Cortex of kidney (tissue), 1 donor: ENCODE data around the gene MCTS1.
A peak's percentile ranks its signal among the peaks of the same experiment; 100 is the strongest.
"Not testable (repeated sequence)": the region's sequence is repeated elsewhere in the genome, so short reads cannot be mapped to it uniquely, and the experiment has no call there.

Source experiments
- DNase-seq: peaks from one replicate; lab custom pipeline; 2025; lab: John Stamatoyannopoulos, UW

MCTS1 gene, protein sequence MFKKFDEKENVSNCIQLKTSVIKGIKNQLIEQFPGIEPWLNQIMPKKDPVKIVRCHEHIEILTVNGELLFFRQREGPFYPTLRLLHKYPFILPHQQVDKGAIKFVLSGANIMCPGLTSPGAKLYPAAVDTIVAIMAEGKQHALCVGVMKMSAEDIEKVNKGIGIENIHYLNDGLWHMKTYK

DNA sequence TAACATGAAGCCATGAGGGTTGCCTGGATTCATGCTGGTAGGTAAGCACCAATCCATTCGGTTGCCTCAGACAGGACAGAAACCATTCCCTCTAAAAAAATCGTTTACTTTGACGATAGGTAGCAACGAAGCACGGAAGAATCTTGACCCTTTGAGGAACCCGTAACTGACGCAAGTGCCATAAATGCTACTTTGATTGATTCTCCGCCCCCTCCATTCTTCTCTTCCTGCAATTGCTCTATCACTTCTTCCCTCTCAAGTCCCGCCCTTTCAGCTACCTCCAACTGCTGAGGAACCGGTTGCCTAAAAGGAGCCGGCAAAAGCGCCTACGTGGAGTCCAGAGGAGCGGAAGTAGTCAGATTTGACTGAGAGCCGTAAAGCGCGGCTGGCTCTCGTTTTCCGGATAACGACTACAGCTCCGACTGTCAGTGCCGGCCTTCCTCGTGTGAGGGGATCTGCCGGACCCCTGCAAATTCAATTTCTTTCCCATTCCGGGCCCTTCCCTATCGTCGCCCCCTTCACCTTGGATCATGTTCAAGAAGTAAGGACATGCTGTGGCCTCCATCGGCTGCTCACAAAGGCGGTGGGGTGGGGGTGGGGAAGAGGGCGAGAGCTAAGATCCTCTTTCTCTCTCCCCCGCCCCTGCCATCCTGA, at the start of gene MCTS1:
Gene MCTS1, plus strand, starts transcription at position 395 of the 654 bp plus-strand sequence. Its CDS starts 136 bp downstream, at position 531.
- DNase-seq: no peak

DNA sequence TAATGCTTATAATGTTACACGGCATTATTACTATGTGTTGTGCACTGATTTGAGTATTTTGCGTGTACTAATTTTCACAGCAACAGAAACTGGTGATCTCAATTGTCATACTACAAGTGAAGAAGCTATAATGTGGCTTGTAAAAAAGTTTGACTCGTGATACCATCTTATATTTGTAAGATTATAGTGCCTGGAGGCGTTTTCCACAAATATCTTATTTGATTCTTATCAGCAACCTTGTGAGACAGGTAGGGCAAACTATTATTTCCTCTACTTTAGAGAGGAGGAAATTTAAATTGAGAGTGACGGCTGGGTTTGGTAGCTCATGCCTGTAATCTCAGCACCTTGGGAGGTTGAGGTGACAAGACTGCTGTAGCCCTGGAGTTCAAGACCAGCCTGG, 47.6 kb upstream of the MCTS1 start:
- DNase-seq: no peak

DNA sequence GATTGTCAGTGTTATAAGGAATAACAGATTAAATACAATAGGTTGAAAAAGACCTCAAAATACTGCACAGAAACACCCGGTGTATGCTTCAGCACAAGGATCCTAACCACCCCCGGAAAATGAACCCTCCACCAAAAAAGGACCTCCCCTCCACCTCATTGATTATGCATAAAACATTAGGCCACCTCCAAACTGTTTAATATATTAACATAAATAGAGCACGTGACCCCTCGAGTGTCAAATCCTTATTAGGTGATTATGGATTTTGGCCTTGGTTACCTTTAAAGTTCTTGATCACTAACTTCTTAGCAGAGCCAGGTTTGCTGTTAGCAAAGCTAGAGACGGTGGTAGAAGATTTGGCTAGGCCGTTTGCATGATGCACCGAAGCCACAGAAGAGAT, 44.1 kb upstream of the MCTS1 start:
- no peak for DNase-seq

DNA sequence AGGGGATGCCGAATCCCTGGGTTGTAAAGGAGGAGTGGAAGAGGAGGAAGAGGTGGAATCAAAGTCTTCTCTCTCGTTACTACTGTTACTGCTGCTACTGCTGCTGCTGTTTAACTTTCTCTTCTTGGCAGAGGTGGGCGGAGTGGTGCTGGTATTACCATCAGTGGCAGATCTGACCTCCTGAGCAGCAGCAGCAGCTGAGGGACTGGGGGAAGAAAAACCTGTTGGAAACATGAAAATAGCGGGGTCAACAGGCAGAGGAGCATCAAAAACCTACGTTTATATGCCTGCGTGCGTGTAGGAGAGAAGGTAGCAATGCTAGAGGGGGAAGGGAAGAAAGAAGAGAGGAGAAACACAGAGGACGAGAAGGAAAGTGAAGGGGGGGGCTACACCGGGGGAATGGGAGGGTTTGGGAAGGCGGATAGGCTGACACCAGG, 43.5 kb upstream of the MCTS1 start:
- DNase-seq: no peak

DNA sequence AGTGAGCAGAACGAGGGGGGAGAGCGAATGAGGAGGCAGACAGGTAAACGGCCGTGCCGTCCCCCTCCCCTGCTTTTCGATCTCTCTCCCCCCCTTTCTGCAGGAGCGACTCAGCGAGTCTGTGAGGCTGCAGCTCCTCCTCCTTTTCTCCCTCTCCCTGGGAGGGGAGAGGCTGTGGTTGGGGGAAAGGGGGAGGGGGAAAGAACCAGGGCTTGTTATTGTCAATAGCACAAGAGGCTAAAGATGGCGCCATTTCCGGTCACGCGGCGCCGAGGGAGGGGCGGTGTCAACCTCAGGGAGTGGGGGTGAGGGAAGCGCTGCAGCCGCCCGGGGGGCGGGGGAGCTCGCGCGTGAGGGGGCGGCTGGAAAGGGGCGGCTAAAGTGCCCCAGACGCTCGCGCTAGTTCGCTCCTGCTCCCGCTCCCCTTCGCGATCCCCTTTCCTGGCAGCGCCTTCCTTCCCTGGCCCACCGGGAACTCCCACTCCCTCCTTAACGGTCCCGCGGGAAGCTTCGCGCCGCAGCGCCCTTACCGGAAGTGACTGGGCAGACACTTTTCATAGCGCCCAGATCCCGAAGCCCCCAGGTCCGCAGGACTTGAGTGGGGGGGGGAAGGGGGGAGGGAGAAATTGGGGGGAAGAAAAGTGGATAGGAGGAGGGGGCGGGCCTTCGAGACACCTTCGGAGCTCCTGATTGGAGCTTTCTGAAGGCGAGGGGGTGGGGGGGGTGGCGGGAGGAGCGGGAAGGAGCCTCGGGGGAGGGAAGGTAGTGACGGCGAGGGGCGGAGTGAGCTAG, 42.9 kb upstream of the MCTS1 start, which contains the start of gene CUL4B:
Gene CUL4B, minus strand, starts transcription at position 121 of the 792 bp plus-strand sequence. CDS start 324 bp downstream, outside the sequence.
- peak; percentile 21 for DNase-seq

DNA sequence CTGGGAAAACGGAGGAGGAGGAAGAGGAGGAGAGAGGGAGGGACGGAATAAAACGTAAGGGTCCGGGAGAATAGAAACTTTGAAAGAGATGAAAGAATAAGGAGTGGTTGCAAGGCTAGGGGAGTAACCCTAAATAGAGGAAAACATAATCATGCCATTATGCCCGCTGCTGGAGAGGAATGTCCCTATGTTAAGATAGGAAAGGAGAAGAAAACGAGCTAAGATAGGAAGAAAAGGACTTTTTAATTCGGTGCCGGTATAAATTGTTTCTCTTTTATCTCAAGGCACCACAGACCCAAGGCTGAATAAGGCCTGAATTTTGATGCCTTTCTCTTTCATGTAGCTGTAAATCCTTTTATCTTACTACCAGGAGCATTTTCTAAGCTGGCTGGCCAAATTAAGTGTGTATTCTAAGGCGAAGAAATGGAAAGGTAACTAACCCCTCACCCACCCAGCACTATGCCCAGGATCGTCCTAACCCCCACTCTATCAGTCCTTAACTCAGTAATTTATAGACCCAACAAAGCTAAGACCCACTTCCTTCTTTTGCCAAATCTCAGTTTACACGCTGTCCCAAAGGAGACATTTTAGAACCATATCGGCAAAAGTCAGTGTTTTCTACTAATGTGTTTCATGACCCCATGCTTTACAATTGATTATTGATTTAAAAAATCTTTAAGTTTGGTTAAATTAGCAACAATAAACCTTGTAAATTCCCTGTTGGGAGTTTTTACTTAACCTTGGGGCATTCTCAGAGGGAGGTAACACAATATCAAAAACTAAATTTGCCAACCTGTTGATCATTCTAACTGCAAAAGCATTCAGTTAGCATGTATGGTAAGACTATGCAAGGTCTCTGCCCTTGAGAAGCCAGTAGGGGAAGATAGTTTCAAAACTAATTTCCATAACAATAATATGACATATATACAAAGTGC, 42.0 kb upstream of the MCTS1 start:
- no peak for DNase-seq

DNA sequence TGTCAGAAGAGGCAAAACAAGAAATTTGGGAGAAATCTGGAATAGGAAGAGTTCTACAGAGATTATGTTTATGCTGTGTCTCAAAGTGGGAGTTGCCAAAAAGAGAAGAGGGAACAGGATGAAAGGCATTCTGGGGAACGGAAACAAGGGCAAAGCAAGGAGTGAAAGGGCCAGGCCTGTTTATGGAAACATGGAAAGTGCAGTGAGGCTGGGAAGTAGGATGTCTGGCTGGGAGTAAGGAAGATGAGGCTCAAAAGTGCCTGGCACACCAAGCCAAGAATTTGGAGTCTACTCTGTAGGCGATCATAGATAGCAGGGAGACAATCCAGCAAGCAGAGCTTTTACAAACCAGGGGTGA, 41.4 kb upstream of the MCTS1 start:
- DNase-seq: no peak

DNA sequence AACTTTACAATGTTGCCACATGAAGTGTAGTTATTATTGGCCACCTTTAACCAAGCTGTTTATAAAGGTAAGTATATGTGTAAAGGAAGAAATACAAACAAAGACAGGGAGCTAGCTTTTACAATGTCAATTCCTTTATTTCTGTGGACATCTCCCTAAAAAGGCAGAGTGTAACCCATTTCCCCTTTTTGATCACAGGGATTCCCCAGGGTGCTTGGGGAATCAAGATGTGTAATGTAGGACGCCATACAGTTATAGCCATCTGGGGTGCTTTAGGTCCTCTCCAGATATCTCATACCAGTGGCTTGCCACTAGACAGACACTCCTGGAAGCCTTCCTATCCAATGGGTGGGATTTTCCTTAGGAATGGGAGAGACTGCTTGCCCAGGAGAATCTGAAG, 39.0 kb upstream of the MCTS1 start:
- DNase-seq: no peak

DNA sequence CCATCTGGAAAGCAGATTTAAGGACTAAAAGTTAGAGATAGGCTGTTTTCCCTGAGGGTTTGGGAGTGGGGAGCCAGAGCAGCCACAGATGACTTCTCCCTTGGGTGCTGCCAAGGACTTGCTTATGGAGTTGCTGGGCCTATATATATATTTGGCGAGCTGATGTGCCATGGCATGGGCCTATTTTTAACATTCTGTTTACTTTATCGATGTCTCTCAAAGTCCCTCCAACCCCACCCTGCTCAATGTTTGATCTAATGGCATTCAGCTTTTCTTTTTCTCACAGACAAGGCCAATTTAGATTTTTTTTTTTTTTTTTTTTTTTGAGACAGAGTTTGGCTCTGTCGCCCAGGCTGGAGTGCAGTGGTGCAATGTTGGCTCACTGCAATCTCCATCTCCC, 37.1 kb upstream of the MCTS1 start:
- no peak for DNase-seq

DNA sequence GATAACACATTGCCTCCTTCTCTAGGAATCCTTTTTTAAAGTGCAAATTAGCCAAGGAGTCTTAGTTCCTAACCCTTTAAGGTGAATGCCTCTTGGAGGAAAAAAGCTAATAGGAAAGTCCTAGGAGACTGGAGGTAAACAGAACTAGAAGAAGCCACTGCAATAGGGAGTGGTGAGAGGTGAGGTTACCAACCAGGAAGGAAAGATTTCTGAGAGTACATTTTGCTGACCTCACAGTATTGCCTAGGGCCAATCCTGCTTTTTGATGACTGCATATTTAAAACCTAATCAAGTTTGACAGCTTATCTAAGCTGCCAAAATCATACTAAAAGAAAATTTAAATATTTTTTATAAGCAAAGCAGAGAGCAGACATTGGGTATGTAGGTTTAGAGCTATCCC, 35.9 kb upstream of the MCTS1 start:
- no peak for DNase-seq

DNA sequence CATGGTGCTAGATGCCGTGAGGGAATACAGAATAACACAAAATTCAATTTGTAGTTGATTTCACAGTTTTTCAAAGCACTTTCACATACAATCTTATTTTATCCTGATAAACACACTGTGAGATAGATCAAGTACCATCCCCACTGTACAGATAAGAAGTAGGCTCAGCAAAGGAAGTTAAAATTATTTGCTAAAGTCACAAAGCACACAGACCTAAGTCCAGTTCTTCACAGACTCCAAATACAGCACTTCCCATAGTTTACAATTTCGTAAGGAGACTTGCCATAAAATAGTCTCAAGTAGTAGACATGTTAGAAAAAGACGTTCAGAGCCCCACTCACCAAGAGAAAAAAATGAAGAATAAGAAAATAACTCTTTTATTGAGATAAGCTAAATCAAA, 35.3 kb upstream of the MCTS1 start:
- DNase-seq: no peak

DNA sequence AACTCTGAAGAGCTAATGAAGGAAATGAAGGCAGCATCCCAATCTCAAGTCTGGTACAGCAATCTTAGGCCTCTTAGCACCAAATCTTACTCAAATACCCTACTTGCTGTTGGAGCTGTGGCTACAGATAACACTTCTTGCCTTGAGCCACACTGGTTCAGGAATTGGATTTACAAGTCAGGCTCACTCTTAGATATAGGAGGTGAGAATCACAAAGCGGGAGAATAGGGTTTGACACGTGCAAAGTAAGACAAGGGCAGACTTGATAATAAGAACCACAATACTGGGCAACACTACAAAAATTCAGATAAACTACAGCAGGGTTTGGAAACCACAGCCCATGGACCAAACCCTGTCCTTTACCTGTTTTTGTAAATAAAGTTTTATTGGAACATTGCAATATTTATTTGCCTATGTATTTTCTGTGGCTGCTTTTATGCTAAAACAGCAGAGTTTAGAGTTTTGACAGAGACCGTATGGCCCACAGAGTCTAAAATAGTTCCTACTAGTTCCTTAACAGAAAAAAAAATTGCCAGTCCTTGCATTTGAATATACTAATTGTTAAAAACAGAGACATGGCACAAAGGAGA, 33.8 kb upstream of the MCTS1 start:
- DNase-seq: no peak

DNA sequence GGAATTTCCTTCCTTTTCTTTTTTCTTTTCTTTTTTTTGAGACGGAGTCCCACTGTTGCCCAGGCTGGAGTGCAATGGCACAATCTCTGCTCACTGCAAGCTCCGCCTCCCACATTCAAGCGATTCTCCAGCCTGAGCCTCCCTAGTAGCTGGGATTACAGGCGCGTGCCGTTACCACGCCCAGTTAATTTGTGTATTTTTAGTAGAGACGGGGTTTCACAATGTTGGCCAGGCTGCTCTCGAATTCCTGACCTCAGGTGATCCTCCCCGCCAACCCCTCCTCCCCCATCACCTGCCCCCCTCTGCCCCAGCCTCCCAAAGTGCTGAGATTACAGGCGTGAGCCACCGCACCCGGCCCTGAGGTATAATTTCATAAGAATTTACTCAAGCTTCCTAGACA, 30.1 kb upstream of the MCTS1 start:
- not testable (repeated sequence) for DNase-seq

DNA sequence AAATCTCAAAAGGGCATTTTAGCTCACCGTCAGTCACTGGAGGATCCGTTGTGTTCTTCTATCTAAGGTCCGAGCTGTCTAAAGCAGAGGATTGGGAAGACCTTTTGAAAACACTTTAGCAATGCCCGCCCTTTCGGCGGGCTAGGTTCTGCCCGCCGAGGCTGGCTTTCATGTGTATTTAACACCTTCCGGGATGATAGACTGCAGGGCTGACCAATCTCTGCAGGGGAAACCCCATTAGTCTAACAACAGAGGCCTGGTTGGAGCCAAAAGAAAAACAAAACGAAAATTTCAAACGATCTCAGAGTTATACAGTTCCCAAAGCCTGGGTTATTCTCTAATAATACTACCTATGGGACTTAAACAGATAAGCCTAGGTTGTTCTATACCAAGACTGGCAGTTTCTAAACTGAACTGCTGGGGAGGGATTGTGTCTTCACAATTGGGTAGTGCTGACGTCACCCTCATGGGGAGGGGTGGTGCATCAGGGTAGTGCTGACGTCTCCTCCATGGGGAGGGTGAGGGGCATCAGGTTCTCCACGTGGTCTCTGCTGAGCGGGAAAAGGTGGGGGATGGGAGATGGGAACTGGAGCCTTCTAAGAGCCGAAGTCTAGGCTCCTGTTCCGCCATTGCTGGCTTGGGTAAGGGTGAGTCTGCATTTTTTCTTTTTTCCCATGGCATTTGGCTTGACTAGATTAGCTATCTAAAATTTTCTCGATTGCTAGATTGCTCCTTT, 28.4 kb upstream of the MCTS1 start:
- no peak for DNase-seq

DNA sequence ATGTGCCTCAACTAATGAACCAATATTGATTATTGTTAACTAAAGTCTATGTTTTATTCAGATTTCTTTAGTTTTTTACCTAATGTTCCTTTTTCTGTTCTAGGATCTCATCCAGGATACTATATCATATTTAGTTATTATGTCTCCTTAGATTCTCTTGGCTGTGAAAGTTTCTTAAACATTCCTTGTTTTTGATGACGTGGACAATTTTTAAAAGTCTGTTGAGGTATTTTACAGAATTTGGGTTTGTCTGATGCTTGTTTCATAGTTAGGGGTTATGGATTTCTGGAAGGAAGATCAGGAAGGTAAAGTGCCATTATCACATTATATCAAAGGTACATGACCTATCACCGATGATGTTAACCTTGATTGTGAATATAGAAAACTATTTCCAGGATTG, 18.2 kb upstream of the MCTS1 start:
- DNase-seq: no peak

DNA sequence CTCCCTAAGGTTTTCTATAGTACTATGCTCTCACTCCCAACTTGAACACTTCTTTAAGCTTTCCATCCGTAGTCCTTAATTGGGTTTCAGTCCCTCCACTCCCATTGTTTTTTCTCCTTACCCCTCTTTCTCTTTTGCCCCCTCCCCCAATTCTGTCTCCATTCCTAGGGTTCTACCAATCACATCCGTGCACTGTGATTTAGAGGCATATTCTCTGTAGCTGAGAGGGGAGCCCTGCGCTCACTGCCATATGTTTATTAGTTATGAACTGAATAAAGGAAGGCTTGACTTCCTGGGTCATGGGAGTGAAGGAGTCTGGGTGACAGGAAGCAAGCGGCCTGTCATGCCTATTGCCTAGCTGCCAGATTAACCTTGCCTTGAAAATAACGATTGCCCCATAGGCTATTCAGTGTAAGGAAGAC, 471 bp downstream of the MCTS1 start:
- no peak for DNase-seq

DNA sequence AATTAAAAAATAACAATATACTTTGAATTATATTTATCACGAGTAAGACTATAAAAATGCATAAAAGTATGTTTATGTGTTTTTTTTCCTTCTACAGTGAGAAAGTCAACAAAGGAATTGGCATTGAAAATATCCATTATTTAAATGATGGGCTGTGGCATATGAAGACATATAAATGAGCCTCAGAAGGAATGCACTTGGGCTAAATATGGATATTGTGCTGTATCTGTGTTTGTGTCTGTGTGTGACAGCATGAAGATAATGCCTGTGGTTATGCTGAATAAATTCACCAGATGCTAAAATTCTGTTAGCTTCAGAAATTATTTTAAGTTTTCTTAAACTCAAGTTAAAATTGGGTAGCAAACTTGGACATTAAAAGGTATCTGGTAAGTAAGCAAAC, 8.2 kb downstream of the MCTS1 start:
- DNase-seq: no peak

DNA sequence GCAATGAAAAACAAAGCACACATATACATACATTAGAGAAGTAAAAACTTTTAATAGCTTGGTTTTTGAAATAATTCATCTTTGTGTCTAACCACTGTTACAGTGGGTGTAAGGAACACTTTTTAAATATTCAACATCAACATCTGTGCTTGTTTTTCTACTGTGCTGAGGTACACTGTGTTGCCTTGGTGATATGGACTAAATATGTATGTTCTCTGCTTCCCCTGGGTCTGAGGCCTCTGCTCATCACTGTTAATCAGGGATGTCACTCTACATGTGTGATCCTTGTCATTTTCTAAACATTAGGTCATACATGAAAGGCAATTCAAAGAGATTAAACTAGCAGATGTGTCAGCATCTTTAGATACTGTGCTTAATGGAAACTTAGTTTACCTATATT, 10.9 kb downstream of the MCTS1 start:
- DNase-seq: no peak

DNA sequence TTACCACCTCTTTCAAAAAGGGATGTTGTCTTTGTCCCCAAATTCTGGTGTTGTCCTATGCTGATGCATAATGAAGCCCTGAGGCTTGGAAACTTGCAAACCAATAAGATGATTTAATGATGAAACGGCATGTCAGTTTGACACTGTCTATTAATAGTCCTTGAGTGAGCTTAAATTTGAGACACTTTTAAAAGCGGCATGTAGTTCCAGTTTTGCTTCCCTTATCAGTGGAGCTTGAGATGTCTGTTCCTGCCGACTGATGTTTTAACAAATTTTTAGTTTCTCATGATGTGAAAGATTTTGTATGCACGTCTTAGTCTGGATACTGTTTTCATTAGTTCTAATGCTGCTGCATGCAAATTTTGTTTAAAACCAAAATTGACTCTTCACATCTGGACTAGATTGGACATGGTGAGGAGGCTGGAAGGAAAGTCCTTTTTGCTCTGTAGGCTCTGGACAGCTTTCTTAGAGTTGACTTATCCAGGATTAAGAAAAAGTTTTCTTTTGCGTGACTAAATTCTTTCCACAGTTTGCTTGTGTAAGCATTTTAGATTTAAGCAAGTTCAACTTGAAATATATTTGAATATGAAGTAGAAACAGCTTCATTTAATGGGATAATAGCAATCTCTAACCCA, 14.2 kb downstream of the MCTS1 start:
- no peak for DNase-seq

DNA sequence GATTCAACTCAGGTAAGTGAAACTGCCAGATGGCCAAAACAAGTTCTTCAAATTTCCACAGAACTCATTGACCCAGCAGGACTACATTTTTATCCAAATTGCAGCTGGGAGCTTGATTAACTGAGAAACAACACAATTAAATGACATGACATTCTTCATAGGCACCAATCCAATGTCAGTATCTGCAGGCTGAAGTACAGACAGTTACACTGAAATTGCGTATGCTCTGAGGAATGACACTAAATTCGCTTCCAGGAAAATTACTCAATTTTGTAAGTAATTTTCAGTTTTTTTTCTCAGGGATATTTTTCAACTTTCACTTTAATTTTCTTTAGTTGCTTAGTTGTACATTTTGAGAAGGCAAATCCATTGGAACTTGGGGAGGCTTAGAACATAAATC, 21.5 kb downstream of the MCTS1 start:
- no peak for DNase-seq
